DND-41 (cell line): ENCODE data around the gene DZIP1.

Source experiments
- EZH2 ChIP-seq: IDR thresholded peaks from 3 replicates; pipeline ENCODE4 v1.6.1; 2012; ENCODE audit warnings: borderline replicate concordance, low read depth, mild to moderate bottlenecking, moderate library complexity, low read length, inconsistent platforms; ENCODE audit not compliant: severe bottlenecking
- TF ChIP-seq, protein P1 (sequence below): IDR thresholded peaks from 2 replicates; pipeline ENCODE4 v1.5.1; 2012; ENCODE audit warnings: borderline replicate concordance, low read length, moderate library complexity, mild to moderate bottlenecking; ENCODE audit not compliant: poor library complexity, severe bottlenecking; ENCODE audit errors: extremely low read depth

DNA sequence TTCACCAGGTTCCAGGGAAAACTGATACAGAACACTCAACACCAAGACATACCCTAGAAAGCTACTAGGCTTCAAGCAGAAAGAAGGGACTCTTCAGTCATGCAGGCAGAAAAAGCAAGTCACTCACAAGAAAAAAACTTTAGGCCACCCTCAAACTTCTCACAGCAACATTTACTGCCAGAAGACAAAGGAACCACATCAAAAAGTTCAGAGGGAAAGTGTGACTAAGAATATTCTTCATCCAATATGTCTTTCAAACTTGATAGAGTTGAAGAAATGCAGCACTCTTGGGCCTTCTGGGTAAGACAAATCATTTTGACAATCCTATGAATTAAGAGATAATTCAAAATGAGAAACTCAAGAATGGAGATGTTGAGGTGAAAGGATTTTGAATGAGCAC, 7.7 kb downstream of the DZIP1 start:
- TF ChIP-seq, protein P1, sequence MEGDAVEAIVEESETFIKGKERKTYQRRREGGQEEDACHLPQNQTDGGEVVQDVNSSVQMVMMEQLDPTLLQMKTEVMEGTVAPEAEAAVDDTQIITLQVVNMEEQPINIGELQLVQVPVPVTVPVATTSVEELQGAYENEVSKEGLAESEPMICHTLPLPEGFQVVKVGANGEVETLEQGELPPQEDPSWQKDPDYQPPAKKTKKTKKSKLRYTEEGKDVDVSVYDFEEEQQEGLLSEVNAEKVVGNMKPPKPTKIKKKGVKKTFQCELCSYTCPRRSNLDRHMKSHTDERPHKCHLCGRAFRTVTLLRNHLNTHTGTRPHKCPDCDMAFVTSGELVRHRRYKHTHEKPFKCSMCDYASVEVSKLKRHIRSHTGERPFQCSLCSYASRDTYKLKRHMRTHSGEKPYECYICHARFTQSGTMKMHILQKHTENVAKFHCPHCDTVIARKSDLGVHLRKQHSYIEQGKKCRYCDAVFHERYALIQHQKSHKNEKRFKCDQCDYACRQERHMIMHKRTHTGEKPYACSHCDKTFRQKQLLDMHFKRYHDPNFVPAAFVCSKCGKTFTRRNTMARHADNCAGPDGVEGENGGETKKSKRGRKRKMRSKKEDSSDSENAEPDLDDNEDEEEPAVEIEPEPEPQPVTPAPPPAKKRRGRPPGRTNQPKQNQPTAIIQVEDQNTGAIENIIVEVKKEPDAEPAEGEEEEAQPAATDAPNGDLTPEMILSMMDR: no peak
- TF ChIP-seq EZH2: no peak
